A549 (cell line): ENCODE measurements around the gene TSPAN14. TPM values are rescaled to one million over a fixed set of nuclear protein-coding genes. Genes with fewer than 3 reads are reported as not detected.

Experiments used
- ATAC-seq, 2 experiments: fragments of 200-7000 bp in 1 of 2; fragments of >200 bp in 1 of 2; cut with Nextera tagmentation in 1 of 2; cut with Tn5 transposase in 1 of 2; 3 replicates each; pipeline versions ENCODE4 v1.8.0 to v1.9.1; 2018 to 2020; ENCODE audit warnings: mild to moderate bottlenecking in 1 of 2, moderate library complexity in 1 of 2
- CTCF ChIA-PET: fragments of 300-600 bp; sonication (Branson Sonifier 250); formaldehyde crosslinking; extraction: SDS; loops from one replicate; lab custom pipeline; 2021; ENCODE audit warnings: antibody characterized with exemption, inconsistent platforms; lab: Yijun Ruan, JAX
- POLR2A ChIA-PET: fragments of 350-600 bp; formaldehyde crosslinking; extraction: SDS; loops from one replicate; lab custom pipeline; 2021; ENCODE audit warnings: antibody characterized with exemption, inconsistent platforms; lab: Yijun Ruan, JAX
- DNase-seq, 2 experiments: peaks; one replicate each; pipeline versions ENCODE4 v3.0.0 to v3.0.0-alpha.2; 2011 to 2016; ENCODE audit warnings: low read depth in 1 of 2, low spot score in 1 of 2
- FAIRE-seq: peaks from 2 replicates; lab custom pipeline; 2011; peaks lifted over from hg19 to GRCh38; lab: Jason Lieb, UNC
- H3K27ac ChIP-seq, 2 experiments: fragments of >200 bp; sonication (Bioruptor Twin); formaldehyde crosslinking; 3 replicates each; pipeline ENCODE4 v1.5.1; 2016 to 2017
- H3K4me1 ChIP-seq: fragments of >200 bp; sonication (Bioruptor Twin); formaldehyde crosslinking; 3 replicates; pipeline ENCODE4 v1.6.1; 2016
- H3K4me2 ChIP-seq: fragments of >200 bp; sonication (Bioruptor Twin); formaldehyde crosslinking; 3 replicates; pipeline ENCODE4 v1.6.1; 2016
- H3K4me3 ChIP-seq: fragments of >200 bp; sonication (Bioruptor Twin); formaldehyde crosslinking; 3 replicates; pipeline ENCODE4 v1.5.1; 2016
- H3K9me3 ChIP-seq: fragments of >200 bp; sonication (Bioruptor Twin); formaldehyde crosslinking; 3 replicates; pipeline ENCODE4 v1.6.1; 2016
- BCL3 ChIP-seq: fragments of >200 bp; sonication (Bioruptor Twin); formaldehyde crosslinking; IDR thresholded peaks from 3 replicates; pipeline ENCODE4 v1.6.1; 2016
- CBX2 ChIP-seq: fragments of 200-600 bp; sonication (generic); IDR thresholded peaks from 2 replicates; pipeline ENCODE4 v1.6.1; 2016; ENCODE audit warnings: low read depth, mild to moderate bottlenecking, borderline replicate concordance
- CTCF ChIP-seq: fragments of >200 bp; sonication (Bioruptor Twin); formaldehyde crosslinking; IDR thresholded peaks from 3 replicates; pipeline ENCODE4 v1.5.1; 2016
- E2F6 ChIP-seq: IDR thresholded peaks from 2 replicates; pipeline ENCODE4 v1.6.1; 2012; ENCODE audit warnings: low read depth, borderline replicate concordance
- FOXS1 ChIP-seq: fragments of 250-450 bp; sonication (Bioruptor Pico); IDR thresholded peaks from 2 replicates; pipeline ENCODE4 v1.5.0; 2020; ENCODE audit warnings: mild to moderate bottlenecking, moderate library complexity
- HDAC2 ChIP-seq: fragments of 200-600 bp; sonication (generic); IDR thresholded peaks from 2 replicates; pipeline ENCODE4 v1.6.1; 2016
- HES2 ChIP-seq: fragments of >200 bp; sonication (Bioruptor Twin); formaldehyde crosslinking; IDR thresholded peaks from 2 replicates; pipeline ENCODE4 v1.6.1; 2016
- HOXA7 ChIP-seq: fragments of 250-450 bp; sonication (Bioruptor Pico); IDR thresholded peaks from 2 replicates; pipeline ENCODE4 v1.5.0; 2020; ENCODE audit warnings: mild to moderate bottlenecking, moderate library complexity
- HOXB13 ChIP-seq: fragments of 250-450 bp; sonication (Bioruptor Pico); IDR thresholded peaks from 2 replicates; pipeline ENCODE4 v1.5.0; 2020; ENCODE audit warnings: low read depth, mild to moderate bottlenecking, moderate library complexity
- HOXB5 ChIP-seq: fragments of 250-450 bp; sonication (Bioruptor Pico); IDR thresholded peaks from 2 replicates; pipeline ENCODE4 v1.5.0; 2020; ENCODE audit warnings: mild to moderate bottlenecking, moderate library complexity
- KDM1A ChIP-seq: fragments of 200-600 bp; sonication (generic); IDR thresholded peaks from 2 replicates; pipeline ENCODE4 v1.6.1; 2016; ENCODE audit warnings: low read depth, mild to moderate bottlenecking
- MAFK ChIP-seq: fragments of 450-650 bp; IDR thresholded peaks from 2 replicates; pipeline ENCODE4 v1.6.1; 2014; ENCODE audit not compliant: partially characterized antibody
- MAZ ChIP-seq: fragments of 150-350 bp; IDR thresholded peaks from 2 replicates; pipeline ENCODE4 v1.6.1; 2014; ENCODE audit warnings: antibody characterized with exemption, low read depth, low read length, borderline replicate concordance
- NFE2L2 ChIP-seq: fragments of 150-350 bp; conservative IDR thresholded peaks from 2 replicates; pipeline ENCODE4 v1.6.1; 2014; ENCODE audit warnings: low read length
- NR3C1 ChIP-seq: fragments of >200 bp; sonication (Bioruptor Twin); formaldehyde crosslinking; IDR thresholded peaks from 3 replicates; pipeline ENCODE4 v1.6.1; 2017
- PBX3 ChIP-seq: IDR thresholded peaks from 2 replicates; pipeline ENCODE4 v1.6.1; 2012
- PHF8 ChIP-seq: fragments of 200-600 bp; sonication (generic); IDR thresholded peaks from 2 replicates; pipeline ENCODE4 v1.6.1; 2016; ENCODE audit warnings: low read depth, mild to moderate bottlenecking, antibody characterized with exemption, moderate library complexity, borderline replicate concordance
- POLR2A ChIP-seq: IDR thresholded peaks from 2 replicates; pipeline ENCODE4 v1.6.1; 2012; ENCODE audit warnings: mild to moderate bottlenecking, low read length
- POLR2AphosphoS2 ChIP-seq: conservative IDR thresholded peaks from 2 replicates; pipeline ENCODE4 v1.6.1; 2012; ENCODE audit warnings: low read length, improper control_type of control experiment, inconsistent platforms
- RFX5 ChIP-seq: fragments of 450-650 bp; IDR thresholded peaks from 2 replicates; pipeline ENCODE4 v1.7.1; 2014; ENCODE audit warnings: antibody characterized with exemption, mild to moderate bottlenecking, moderate library complexity
- RNF2 ChIP-seq: fragments of 200-600 bp; sonication (generic); IDR thresholded peaks from 2 replicates; pipeline ENCODE4 v1.6.1; 2016; ENCODE audit warnings: low read depth, mild to moderate bottlenecking, antibody characterized with exemption, moderate library complexity, borderline replicate concordance
- SMC3 ChIP-seq: fragments of >200 bp; sonication (Bioruptor Twin); formaldehyde crosslinking; IDR thresholded peaks from 3 replicates; pipeline ENCODE4 v1.6.1; 2018; ENCODE audit warnings: inconsistent platforms
- TFCP2L1 ChIP-seq: fragments of 250-450 bp; sonication (Bioruptor Pico); IDR thresholded peaks from 2 replicates; pipeline ENCODE4 v1.5.0; 2021; ENCODE audit warnings: mild to moderate bottlenecking
- TP53 ChIP-seq: fragments of 250-450 bp; sonication (Bioruptor Pico); IDR thresholded peaks from 2 replicates; pipeline ENCODE4 v1.5.0; 2021; ENCODE audit warnings: mild to moderate bottlenecking, moderate library complexity
- USF2 ChIP-seq: fragments of 450-650 bp; IDR thresholded peaks from 2 replicates; pipeline ENCODE4 v1.6.1; 2014; ENCODE audit warnings: antibody characterized with exemption
- ZC3H11A ChIP-seq: fragments of 450-650 bp; IDR thresholded peaks from 2 replicates; pipeline ENCODE4 v1.6.1; 2014; ENCODE audit warnings: antibody characterized with exemption, mild to moderate bottlenecking
- ZFP36 ChIP-seq: fragments of 450-650 bp; IDR thresholded peaks from 2 replicates; pipeline ENCODE4 v1.6.1; 2014; ENCODE audit warnings: borderline replicate concordance; ENCODE audit not compliant: partially characterized antibody
- WGBS: methylation state at CpG from one replicate; pipeline ENCODE4 v1.1.6; 2017; ENCODE audit errors: missing lambda C conversion rate; 5-methylcytosine and 5-hydroxymethylcytosine counted together
- polyA plus RNA-seq, 4 experiments: library from polyadenylated mRNA; depleted of rRNA in 3 of 4; stranded (reverse); fragments of >200 nt; fragmentation: RNase III in 1 of 4; extraction: RNeasy Plus Mini Kit Qiagen cat#74134 plus additional on column Dnase treatment in 1 of 4; gene quantifications; 2 replicates in 3 of 4; 3 replicates in 1 of 4; pipeline ENCODE4 v1.2.3, GENCODE V29; 2011 to 2017

The TSPAN14 gene
- polyA plus RNA-seq, 2 of the 4 experiments (the other 2 are of a cell fraction) = 87.0 to 124 TPM

- FAIRE-seq = no peak
- peaks cover 7% of the 10 kb centered on the region; the same call in 1 of the 3 replicates for H3K9me3 ChIP-seq
- TF ChIP-seq HDAC2 (no peak), KDM1A (no peak), USF2 (no peak), NR3C1 (no peak), POLR2A (no peak), CBX2 (no peak), E2F6 (no peak), PBX3 (no peak), NFE2L2 (no peak), TFCP2L1 (CRISPR knock-in tag) (no peak), MAZ (no peak), SMC3 (no peak), HOXA7 (CRISPR knock-in tag) (no peak)
- H3K4me1 ChIP-seq = peaks cover 56% of the 10 kb centered on the region
- ATAC-seq = no peak
- 87% methylated on average over 5 of the region's 5 CpGs for WGBS
- ChIA-PET CTCF (interaction anchor here (0.8 to 1.3 kb wide), 3 partner anchors 17 to 37 kb away, joined by 3 to 6 read pairs (median 3); no protein-coding TSS in a partner anchor), POLR2A (no interaction called here)
- H3K4me3 ChIP-seq = no peak overlapping the region
- peak overlapping the region in 1 of 2 experiments; percentile 19; a peak in 1 of 6 replicates for H3K27ac ChIP-seq
- DNase-seq = no peak
- no peak overlapping the region for H3K4me2 ChIP-seq
These were observed 26.7 kb downstream of the TSPAN14 start for GRCh38 chr10:80480852-80481251.

- CTCF ChIA-PET = interaction anchor here (1.5 to 4.5 kb wide), 4 partner anchors 12 to 40 kb away, joined by 3 to 27 read pairs (median 12); no protein-coding TSS in a partner anchor
- no peak overlapping the region for H3K4me3 ChIP-seq
- H3K27ac ChIP-seq = peak overlapping the region; percentile 31 to 90; a peak in 4 of 6 replicates
- ATAC-seq (no peak), FAIRE-seq (no peak), DNase-seq (no peak)
- H3K4me2 ChIP-seq = peak overlapping the region; percentile 29
- H3K9me3 ChIP-seq = no peaks in the 10 kb centered on the region
- POLR2A ChIA-PET = interaction anchor here (0.6 to 0.7 kb wide), 2 partner anchors 85 to 160 kb away, joined by 3 to 8 read pairs; no protein-coding TSS in a partner anchor
- 84% methylated on average over 6 of the region's 6 CpGs for WGBS
- no peak for TF ChIP-seq KDM1A
- no peak for TF ChIP-seq NFE2L2
- no peak for TF ChIP-seq ZFP36
- TF ChIP-seq MAZ = no peak
- TF ChIP-seq FOXS1 = no peak
- no peak for TF ChIP-seq MAFK
- no peak for TF ChIP-seq POLR2AphosphoS2
- no peak for TF ChIP-seq SMC3
- no peak for TF ChIP-seq HES2
- TF ChIP-seq PHF8 = no peak
- TF ChIP-seq CTCF = no peak
- no peak for TF ChIP-seq HOXB13 (CRISPR knock-in tag)
- no peak for TF ChIP-seq TP53 (CRISPR knock-in tag)
- no peak for TF ChIP-seq ZC3H11A
- TF ChIP-seq RFX5 = no peak
- no peak for TF ChIP-seq BCL3
- no peak for TF ChIP-seq RNF2
- TF ChIP-seq HOXB5 (CRISPR knock-in tag) = no peak
- TF ChIP-seq USF2 = no peak
- peaks cover 63% of the 10 kb centered on the region for H3K4me1 ChIP-seq
These were observed 30.1 kb downstream of the TSPAN14 start for GRCh38 chr10:80484243-80484642.
